OCI-LY1 (cell line): ENCODE data around the gene SEMA3B.

Source experiments
- H2AFZ ChIP-seq: fragments of 200-600 bp; sonication (generic), shearing (Covaris generic); 2 replicates; pipeline ENCODE4 v1.6.0; 2014; ENCODE audit warnings: antibody characterized with exemption, mild to moderate bottlenecking, low read length
- H3F3A ChIP-seq: fragments of 200-600 bp; sonication (generic), shearing (Covaris generic); 2 replicates; pipeline ENCODE4 v1.6.0; 2014; ENCODE audit warnings: mild to moderate bottlenecking, antibody characterized with exemption, low read length, moderate library complexity; ENCODE audit not compliant: insufficient read depth
- H3K27ac ChIP-seq: fragments of 200-600 bp; sonication (generic); 2 replicates; pipeline ENCODE4 v1.5.1; 2014; ENCODE audit warnings: low read length, mixed run types, mild to moderate bottlenecking, low read depth; ENCODE audit not compliant: poor library complexity, severe bottlenecking
- H3K27me3 ChIP-seq: fragments of 200-600 bp; sonication (generic); 2 replicates; pipeline ENCODE4 v1.6.0; 2014; ENCODE audit warnings: antibody characterized with exemption, mild to moderate bottlenecking, low read length, moderate library complexity; ENCODE audit not compliant: insufficient read depth
- H3K36me3 ChIP-seq: fragments of 200-600 bp; sonication (generic); 2 replicates; pipeline ENCODE4 v1.6.1; 2014; ENCODE audit warnings: mild to moderate bottlenecking, antibody characterized with exemption, low read length, moderate library complexity, mixed read lengths; ENCODE audit not compliant: insufficient read depth
- H3K4me1 ChIP-seq: fragments of 200-600 bp; sonication (generic); 2 replicates; pipeline ENCODE4 v1.5.1; 2014; ENCODE audit warnings: mild to moderate bottlenecking, low read length, moderate library complexity; ENCODE audit not compliant: insufficient read depth, severe bottlenecking
- H3K4me2 ChIP-seq: fragments of 200-600 bp; sonication (generic), shearing (Covaris generic); 2 replicates; pipeline ENCODE4 v1.6.1; 2014; ENCODE audit warnings: low read length
- H3K4me3 ChIP-seq: fragments of 200-600 bp; sonication (generic); 2 replicates; pipeline ENCODE4 v1.5.1; 2014; ENCODE audit warnings: low read length, low read depth, mild to moderate bottlenecking, mixed read lengths; ENCODE audit not compliant: poor library complexity, severe bottlenecking
- H3K79me2 ChIP-seq: fragments of 200-600 bp; shearing (Covaris generic); 2 replicates; pipeline ENCODE4 v1.6.1; 2016; ENCODE audit warnings: mixed run types, low read length, mixed read lengths; ENCODE audit not compliant: insufficient read depth
- H3K9ac ChIP-seq: fragments of 200-600 bp; sonication (generic), shearing (Covaris generic); 2 replicates; pipeline ENCODE4 v1.6.1; 2014; ENCODE audit warnings: mild to moderate bottlenecking, low read length, mixed read lengths
- H3K9me2 ChIP-seq: fragments of 200-600 bp; sonication (generic), shearing (Covaris generic); 2 replicates; pipeline ENCODE4 v1.6.1; 2014; ENCODE audit warnings: low read depth, mild to moderate bottlenecking, low read length, mixed read lengths
- H3K9me3 ChIP-seq: fragments of 200-600 bp; shearing (Covaris generic); 2 replicates; pipeline ENCODE4 v1.6.1; 2014; ENCODE audit warnings: low read length, mixed read lengths
- H4K20me1 ChIP-seq: fragments of 200-600 bp; sonication (generic), shearing (Covaris generic); 2 replicates; pipeline ENCODE4 v1.6.0; 2016; ENCODE audit warnings: mild to moderate bottlenecking, low read length; ENCODE audit not compliant: insufficient read depth
- CTCF ChIP-seq: fragments of 200-600 bp; sonication (generic), shearing (Covaris generic); IDR thresholded peaks from 2 replicates; pipeline ENCODE4 v1.5.1; 2017; ENCODE audit warnings: mild to moderate bottlenecking, antibody characterized with exemption, low read length, moderate library complexity, mixed read lengths
- EZH2 ChIP-seq: fragments of 200-600 bp; sonication (generic), shearing (Covaris generic); IDR thresholded peaks from 2 replicates; pipeline ENCODE4 v1.8.0; 2017; ENCODE audit warnings: borderline replicate concordance, mixed run types, mild to moderate bottlenecking, antibody characterized with exemption, low read length, moderate library complexity, mixed read lengths

The SEMA3B gene

GRCh38 chr3:50248387-50248786, 20.6 kb upstream of the SEMA3B start:
- no peak overlapping the region for H3K4me3 ChIP-seq
- no peaks in the 10 kb centered on the region for H3K9me2 ChIP-seq
- peaks cover 26% of the 10 kb centered on the region for H3K4me1 ChIP-seq
- TF ChIP-seq CTCF, result no peak
- no peak for TF ChIP-seq EZH2
- H3K4me2 ChIP-seq, result no peak overlapping the region
- H3K79me2 ChIP-seq, result peaks cover 7% of the 10 kb centered on the region; the same call in 1 of the 2 replicates
- no peaks in the 10 kb centered on the region for H3K9me3 ChIP-seq
- H3K27me3 ChIP-seq, result no peaks in the 10 kb centered on the region
- H3F3A ChIP-seq, result no peaks in the 10 kb centered on the region
- no peak overlapping the region for H3K9ac ChIP-seq
- no peak overlapping the region for H3K27ac ChIP-seq
- no peak overlapping the region for H2AFZ ChIP-seq
- H4K20me1 ChIP-seq, result no peaks in the 10 kb centered on the region
- H3K36me3 ChIP-seq, result peaks cover 26% of the 10 kb centered on the region; the same call in 1 of the 2 replicates

- no peaks in the 10 kb centered on the region for H3K9me3 ChIP-seq
- H2AFZ ChIP-seq, result no peak overlapping the region
- no peak overlapping the region for H3K9ac ChIP-seq
- H3K27me3 ChIP-seq, result no peaks in the 10 kb centered on the region
- H3K36me3 ChIP-seq, result peaks cover 28% of the 10 kb centered on the region; the same call in 1 of the 2 replicates
- H3K79me2 ChIP-seq, result peaks cover 7% of the 10 kb centered on the region; the same call in 1 of the 2 replicates
- H3K4me2 ChIP-seq, result no peak overlapping the region
- H3K4me3 ChIP-seq, result no peak overlapping the region
- H3F3A ChIP-seq, result no peaks in the 10 kb centered on the region
- no peaks in the 10 kb centered on the region for H4K20me1 ChIP-seq
- no peak overlapping the region for H3K27ac ChIP-seq
- no peak for TF ChIP-seq EZH2
- TF ChIP-seq CTCF, result no peak
- peaks cover 24% of the 10 kb centered on the region for H3K4me1 ChIP-seq
- no peaks in the 10 kb centered on the region for H3K9me2 ChIP-seq
Observed at GRCh38 chr3:50249457-50249856, 19.5 kb upstream of the SEMA3B start.

- Histone ChIP-seq H3K4me2 (no peak overlapping the region), H3K36me3 (peaks cover 35% of the 10 kb centered on the region; the same call in 1 of the 2 replicates), H3K4me3 (no peak overlapping the region), H3K4me1 (peaks cover 21% of the 10 kb centered on the region), H3K9me2 (no peaks in the 10 kb centered on the region), H4K20me1 (no peaks in the 10 kb centered on the region), H3K9ac (no peak overlapping the region), H3F3A (no peaks in the 10 kb centered on the region), H3K9me3 (no peaks in the 10 kb centered on the region), H3K79me2 (peaks cover 7% of the 10 kb centered on the region; the same call in 1 of the 2 replicates), H3K27me3 (no peaks in the 10 kb centered on the region), H3K27ac (no peak overlapping the region), H2AFZ (no peak overlapping the region)
- TF ChIP-seq CTCF (no peak), EZH2 (no peak)
Observed at GRCh38 chr3:50250514-50250913, 18.4 kb upstream of the SEMA3B start.
